BJ (cell line): ENCODE measurements around the gene LRRC71. TPM values are rescaled to one million over a fixed set of nuclear protein-coding genes. Genes with fewer than 3 reads are reported as not detected.

Experiments
- CTCF ChIA-PET: fragments of 350-600 bp; formaldehyde crosslinking; extraction: SDS; loops from one replicate; lab custom pipeline; 2021; ENCODE audit warnings: antibody characterized with exemption, inconsistent platforms; lab: Yijun Ruan, JAX
- POLR2A ChIA-PET: fragments of 300-600 bp; sonication (Branson Sonifier 250); formaldehyde crosslinking; extraction: SDS; loops from one replicate; lab custom pipeline; 2021; ENCODE audit warnings: antibody characterized with exemption; lab: Charles Lee
- DNase-seq: peaks from one replicate; pipeline ENCODE4 v3.0.0-alpha.2; 2011; ENCODE audit warnings: low read depth
- H3K27me3 ChIP-seq: 2 replicates; pipeline ENCODE4 v1.6.0; 2011; ENCODE audit warnings: low read length; ENCODE audit not compliant: control insufficient read depth, insufficient read depth
- H3K36me3 ChIP-seq: 2 replicates; pipeline ENCODE4 v1.5.1; 2011; ENCODE audit warnings: low read length; ENCODE audit not compliant: control insufficient read depth, insufficient read depth
- H3K4me3 ChIP-seq: 2 replicates; pipeline ENCODE4 v1.5.1; 2011; ENCODE audit warnings: low read depth, mild to moderate bottlenecking, control low read depth, low read length
- polyA plus RNA-seq: library from polyadenylated mRNA; depleted of rRNA; stranded (reverse); fragments of >200 nt; gene quantifications from 2 replicates; pipeline ENCODE4 v1.2.3, GENCODE V29; 2011
- TF ChIP-seq, protein P1 (sequence below): IDR thresholded peaks from 2 replicates; pipeline ENCODE4 v1.5.1; 2011; ENCODE audit warnings: low read depth, mild to moderate bottlenecking, control low read depth, inconsistent platforms, low read length, moderate library complexity; ENCODE audit not compliant: insufficient read depth

LRRC71 gene
- polyA plus RNA-seq, 1 experiment = 1.2 TPM

DNA sequence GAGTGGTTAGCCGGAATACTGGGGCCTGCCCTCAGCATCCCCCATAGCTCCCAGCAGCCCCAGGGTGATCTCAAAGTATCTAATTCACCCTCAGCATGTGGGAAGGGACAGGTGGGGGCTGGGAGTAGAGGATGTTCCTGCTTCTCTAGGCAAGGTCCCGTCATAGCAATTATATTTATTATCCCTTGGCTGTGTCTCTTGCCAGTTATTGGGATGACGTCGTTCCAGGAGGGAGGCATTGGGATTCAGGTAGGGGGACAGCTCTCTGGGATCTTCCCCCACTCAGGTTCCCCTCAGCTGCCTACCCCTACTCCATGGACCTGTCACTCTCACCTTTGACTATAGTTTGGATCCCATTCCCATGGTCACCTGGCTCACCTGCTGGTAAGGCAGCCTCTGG, 38.8 kb upstream of the LRRC71 start:
- no peak for DNase-seq
- TF ChIP-seq, protein P1, sequence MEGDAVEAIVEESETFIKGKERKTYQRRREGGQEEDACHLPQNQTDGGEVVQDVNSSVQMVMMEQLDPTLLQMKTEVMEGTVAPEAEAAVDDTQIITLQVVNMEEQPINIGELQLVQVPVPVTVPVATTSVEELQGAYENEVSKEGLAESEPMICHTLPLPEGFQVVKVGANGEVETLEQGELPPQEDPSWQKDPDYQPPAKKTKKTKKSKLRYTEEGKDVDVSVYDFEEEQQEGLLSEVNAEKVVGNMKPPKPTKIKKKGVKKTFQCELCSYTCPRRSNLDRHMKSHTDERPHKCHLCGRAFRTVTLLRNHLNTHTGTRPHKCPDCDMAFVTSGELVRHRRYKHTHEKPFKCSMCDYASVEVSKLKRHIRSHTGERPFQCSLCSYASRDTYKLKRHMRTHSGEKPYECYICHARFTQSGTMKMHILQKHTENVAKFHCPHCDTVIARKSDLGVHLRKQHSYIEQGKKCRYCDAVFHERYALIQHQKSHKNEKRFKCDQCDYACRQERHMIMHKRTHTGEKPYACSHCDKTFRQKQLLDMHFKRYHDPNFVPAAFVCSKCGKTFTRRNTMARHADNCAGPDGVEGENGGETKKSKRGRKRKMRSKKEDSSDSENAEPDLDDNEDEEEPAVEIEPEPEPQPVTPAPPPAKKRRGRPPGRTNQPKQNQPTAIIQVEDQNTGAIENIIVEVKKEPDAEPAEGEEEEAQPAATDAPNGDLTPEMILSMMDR = no peak
- ChIA-PET POLR2A (no interaction called here), CTCF (interaction anchor here (1.3 to 4.4 kb wide), 7 partner anchors 8 to 156 kb away, joined by 3 to 28 read pairs (median 8); partner anchors contain the start of gene PEAR1)
- Histone ChIP-seq H3K36me3 (no peaks in the 10 kb centered on the region), H3K4me3 (no peak overlapping the region), H3K27me3 (peaks cover 41% of the 10 kb centered on the region)

DNA sequence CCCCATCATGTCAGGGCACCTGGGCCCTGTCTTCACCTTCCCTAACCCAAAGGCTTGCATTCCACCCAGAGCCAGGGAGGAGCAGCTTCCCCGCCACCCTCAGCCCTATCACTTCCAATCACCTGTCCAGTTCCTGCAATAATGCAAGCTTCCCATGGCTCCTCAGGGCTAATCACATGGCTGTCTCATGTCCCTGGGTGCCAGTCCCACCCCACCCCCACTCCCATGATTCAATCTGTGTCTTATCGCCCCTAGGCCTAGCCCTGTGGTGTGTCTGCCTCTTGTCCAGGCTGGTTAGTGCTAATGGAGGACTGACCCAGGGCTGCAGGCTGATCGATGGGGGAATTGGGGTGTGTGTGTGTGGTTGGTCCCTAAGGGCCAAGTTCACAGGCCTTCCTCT, 37.9 kb upstream of the LRRC71 start:
- DNase-seq = no peak
- Histone ChIP-seq H3K27me3 (peaks cover 43% of the 10 kb centered on the region), H3K36me3 (no peaks in the 10 kb centered on the region), H3K4me3 (no peak overlapping the region)
- ChIA-PET POLR2A (no interaction called here), CTCF (interaction anchor here (1.3 to 3.1 kb wide), 2 partner anchors 11 to 39 kb away, joined by 4 to 12 read pairs; no protein-coding TSS in a partner anchor)
- TF ChIP-seq, protein P1 = no peak

DNA sequence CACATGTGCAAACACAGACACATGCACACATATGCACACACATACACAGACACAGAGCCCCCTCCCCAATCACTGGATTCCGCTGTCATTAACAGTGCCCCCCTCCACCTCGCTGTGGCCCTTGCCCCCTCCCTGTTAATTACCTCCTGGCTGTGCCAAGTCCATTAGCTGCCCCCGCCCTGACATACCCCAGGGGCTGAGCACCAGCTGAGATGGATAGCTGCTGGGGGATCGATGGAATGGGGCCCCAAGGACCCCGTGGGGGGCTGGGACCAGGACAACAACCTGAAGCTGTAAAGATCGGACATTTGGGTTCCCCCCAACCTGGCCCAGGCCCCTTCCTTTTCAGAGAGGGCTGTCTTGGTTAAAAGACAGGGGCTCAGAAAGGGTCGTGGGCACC, 36.5 kb upstream of the LRRC71 start:
- no peak for DNase-seq
- Histone ChIP-seq H3K36me3 (no peaks in the 10 kb centered on the region), H3K4me3 (no peak overlapping the region), H3K27me3 (peaks cover 38% of the 10 kb centered on the region)
- TF ChIP-seq, protein P1 = no peak
- ChIA-PET CTCF (interaction anchor here (0.6 to 10.8 kb wide), 11 partner anchors 9 to 226 kb away, joined by 3 to 160 read pairs (median 5); partner anchors contain the start of genes ISG20L2, METTL25B and NTRK1), POLR2A (no interaction called here)

DNA sequence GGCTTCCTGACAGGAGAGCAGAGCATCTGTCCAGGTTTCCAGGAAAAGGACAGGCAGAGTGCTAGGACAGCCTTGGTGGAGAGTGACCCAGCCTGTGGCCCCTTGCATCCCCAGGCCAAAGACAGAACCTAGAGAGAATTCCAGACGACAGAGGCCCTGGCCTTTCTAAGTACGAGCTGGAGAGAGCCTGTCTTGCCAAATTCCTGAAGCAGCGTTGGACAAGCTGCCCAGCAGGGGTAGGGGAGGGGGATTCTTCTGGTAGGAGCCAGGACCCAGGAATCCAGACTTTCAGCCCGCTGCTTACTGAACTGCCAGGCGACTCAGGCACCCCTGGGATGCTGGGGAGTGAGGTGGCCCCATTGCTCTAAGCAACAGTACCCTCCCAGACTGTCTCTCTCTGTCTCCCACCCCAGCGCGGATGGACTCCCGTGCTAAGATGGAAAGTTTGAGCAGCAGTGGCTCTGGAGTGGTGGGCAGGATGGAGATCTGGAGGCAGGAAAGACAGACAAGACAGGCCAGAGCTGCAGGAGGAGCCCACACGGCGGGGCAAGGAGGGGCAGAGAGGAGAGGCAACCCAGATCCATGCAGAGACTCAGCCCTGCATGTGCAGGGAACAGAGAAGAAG, 35.8 kb upstream of the LRRC71 start:
- POLR2A ChIA-PET = no interaction called here
- Histone ChIP-seq H3K4me3 (no peak overlapping the region), H3K27me3 (peaks cover 34% of the 10 kb centered on the region), H3K36me3 (no peaks in the 10 kb centered on the region)
- CTCF ChIA-PET = interaction anchor here (0.6 to 10.8 kb wide), 12 partner anchors 8 to 260 kb away, joined by 3 to 160 read pairs (median 5); partner anchors contain the start of genes ISG20L2, METTL25B, NES and NTRK1
- TF ChIP-seq, protein P1 = no peak
- no peak for DNase-seq

DNA sequence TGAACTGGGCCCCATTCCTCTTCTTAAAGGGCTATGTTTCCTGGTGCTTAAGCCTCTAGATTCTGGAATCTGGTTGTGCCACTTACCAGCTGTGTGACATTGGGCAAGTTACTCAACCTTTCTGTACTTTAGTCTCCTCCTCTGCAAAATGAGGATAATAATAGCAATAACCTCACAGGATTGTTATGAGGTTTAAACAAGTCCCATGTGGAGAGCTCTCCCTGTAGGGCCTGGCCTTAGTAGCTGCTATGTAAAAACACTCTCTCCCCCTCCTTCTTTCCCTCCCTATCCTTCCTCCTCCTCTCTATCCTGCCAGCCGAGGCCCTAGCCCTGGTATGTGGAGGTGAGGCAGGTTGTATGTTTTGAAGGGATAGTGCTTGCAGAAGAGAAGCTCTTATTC, 35.1 kb upstream of the LRRC71 start:
- ChIA-PET CTCF (interaction anchor here (0.7 to 10.8 kb wide), 9 partner anchors 25 to 261 kb away, joined by 3 to 160 read pairs (median 14); partner anchors contain the start of genes ISG20L2, LRRC71, METTL25B and NES), POLR2A (no interaction called here)
- Histone ChIP-seq H3K27me3 (peaks cover 34% of the 10 kb centered on the region), H3K36me3 (no peaks in the 10 kb centered on the region), H3K4me3 (no peak overlapping the region)
- TF ChIP-seq, protein P1 = 0 out of 2 replicates have a peak, but pooled peaks have one; percentile 5
- DNase-seq = no peak
